Epithelial cell of proximal tubule (primary cell): ENCODE data around the gene SRRM4. TPM values are rescaled to one million over a fixed set of nuclear protein-coding genes. Genes with fewer than 3 reads are reported as not detected.
"Not testable (repeated sequence)": the region's sequence is repeated elsewhere in the genome, so short reads cannot be mapped to it uniquely, and the experiment has no call there.

Source experiments
- DNase-seq: peaks from one replicate; pipeline ENCODE4 v3.0.0-alpha.2; 2011; ENCODE audit warnings: low read depth
- H3K4me3 ChIP-seq: 2 replicates; pipeline ENCODE4 v1.5.1; 2011; ENCODE audit warnings: low read depth, mild to moderate bottlenecking, low read length
- total RNA-seq: library from RNA; depleted of rRNA; stranded (reverse); fragments of >200 nt; gene quantifications from 2 replicates; pipeline ENCODE4 v1.2.3, GENCODE V29; 2015
- TF ChIP-seq, protein P1 (sequence below): conservative IDR thresholded peaks from 2 replicates; pipeline ENCODE4 v1.5.1; 2012; ENCODE audit warnings: low read depth, mild to moderate bottlenecking, low read length

SRRM4 gene
- total RNA-seq, 1 donor from 2014 or later: under 0.01 TPM

GRCh38 chr12:118982984-118983761, 1.8 kb downstream of the SRRM4 start:
- H3K4me3 ChIP-seq: no peak overlapping the region
- TF ChIP-seq, protein P1, sequence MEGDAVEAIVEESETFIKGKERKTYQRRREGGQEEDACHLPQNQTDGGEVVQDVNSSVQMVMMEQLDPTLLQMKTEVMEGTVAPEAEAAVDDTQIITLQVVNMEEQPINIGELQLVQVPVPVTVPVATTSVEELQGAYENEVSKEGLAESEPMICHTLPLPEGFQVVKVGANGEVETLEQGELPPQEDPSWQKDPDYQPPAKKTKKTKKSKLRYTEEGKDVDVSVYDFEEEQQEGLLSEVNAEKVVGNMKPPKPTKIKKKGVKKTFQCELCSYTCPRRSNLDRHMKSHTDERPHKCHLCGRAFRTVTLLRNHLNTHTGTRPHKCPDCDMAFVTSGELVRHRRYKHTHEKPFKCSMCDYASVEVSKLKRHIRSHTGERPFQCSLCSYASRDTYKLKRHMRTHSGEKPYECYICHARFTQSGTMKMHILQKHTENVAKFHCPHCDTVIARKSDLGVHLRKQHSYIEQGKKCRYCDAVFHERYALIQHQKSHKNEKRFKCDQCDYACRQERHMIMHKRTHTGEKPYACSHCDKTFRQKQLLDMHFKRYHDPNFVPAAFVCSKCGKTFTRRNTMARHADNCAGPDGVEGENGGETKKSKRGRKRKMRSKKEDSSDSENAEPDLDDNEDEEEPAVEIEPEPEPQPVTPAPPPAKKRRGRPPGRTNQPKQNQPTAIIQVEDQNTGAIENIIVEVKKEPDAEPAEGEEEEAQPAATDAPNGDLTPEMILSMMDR: no peak
- DNase-seq: no peak

DNA sequence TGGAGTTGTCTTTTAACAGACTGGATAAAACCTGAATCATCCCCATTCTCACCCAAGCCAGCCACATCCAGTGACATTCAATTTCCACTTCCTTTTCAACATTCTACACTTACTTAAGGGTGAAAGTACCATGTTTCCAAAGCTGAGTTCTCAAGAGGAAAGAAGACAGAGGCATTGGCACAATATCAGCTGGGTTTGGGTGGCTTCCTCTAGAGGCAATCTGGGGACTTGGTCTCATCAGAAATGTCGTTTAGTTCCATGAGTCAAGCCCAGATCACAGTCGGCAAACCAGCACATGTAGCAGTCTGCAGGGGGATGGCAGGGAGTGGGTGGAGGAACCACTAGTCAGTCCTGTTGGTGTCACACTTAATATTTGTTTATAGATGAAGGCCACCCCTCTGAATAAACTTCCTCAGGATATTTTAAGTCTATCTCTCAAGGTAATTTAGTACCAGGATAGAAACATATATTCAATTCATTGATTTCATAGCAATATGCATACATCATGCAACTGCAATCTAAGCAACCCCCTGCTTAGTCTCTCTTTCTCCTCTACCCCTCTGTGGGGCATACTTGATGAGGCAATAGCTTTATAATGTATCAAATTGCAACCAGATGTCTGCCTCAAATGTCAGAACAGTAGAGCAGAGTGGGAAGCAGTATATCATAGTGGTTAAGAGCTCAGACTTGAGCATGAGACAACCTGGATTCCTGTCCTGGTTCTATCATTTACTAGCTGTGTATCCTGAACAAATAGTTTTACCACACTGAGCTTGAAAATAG, 3.0 kb downstream of the SRRM4 start:
- no peak overlapping the region for H3K4me3 ChIP-seq
- no peak for DNase-seq
- TF ChIP-seq, protein P1: no peak

GRCh38 chr12:118986050-118986449, 4.7 kb downstream of the SRRM4 start:
- DNase-seq: no peak
- TF ChIP-seq, protein P1: no peak
- no peak overlapping the region for H3K4me3 ChIP-seq

DNA sequence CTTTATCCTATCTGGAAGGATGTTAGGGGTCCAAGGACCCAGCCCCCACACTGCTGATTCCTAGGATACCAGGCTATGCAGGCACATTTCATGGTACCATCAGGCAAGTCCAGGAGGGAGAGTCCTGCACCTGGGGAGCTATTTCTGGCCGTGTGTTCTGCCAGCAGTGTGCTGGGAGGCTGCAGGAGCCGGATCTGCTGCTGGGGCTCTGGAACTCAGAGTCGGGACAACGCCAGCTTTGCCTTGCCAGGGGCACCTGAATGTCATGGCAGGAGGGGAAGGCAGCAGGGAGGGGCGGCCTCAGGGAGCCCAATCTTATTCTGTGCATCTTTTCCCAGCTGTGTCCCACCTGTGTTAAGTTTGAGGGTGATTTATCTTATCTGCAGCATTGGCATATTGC, 17.8 kb downstream of the SRRM4 start:
- no peak for DNase-seq
- no peak overlapping the region for H3K4me3 ChIP-seq
- TF ChIP-seq, protein P1: no peak

- DNase-seq: no peak
- no peak overlapping the region for H3K4me3 ChIP-seq
- TF ChIP-seq, protein P1: no peak
Measured at GRCh38 chr12:119005085-119005484, 23.7 kb downstream of the SRRM4 start.

DNA sequence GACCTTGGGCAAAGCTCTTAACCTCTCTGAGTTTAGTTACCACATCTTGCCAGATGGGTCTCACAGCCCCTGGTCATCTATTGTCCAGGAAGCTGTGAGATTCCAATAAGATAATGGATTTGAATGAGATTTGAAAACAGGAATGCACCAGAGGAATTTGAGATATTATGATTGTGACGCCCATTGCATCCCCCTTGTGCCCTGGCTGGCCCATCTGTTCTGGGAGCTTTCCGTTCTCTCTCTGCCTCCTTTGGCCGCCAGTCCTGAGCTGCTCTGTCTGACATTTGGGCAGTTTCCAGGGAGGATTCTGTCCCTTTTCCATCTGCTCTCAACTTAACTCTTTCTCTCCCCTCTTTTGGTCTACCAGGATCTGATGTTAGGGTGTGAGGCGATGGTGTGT, 24.6 kb downstream of the SRRM4 start:
- TF ChIP-seq, protein P1: no peak
- DNase-seq: no peak
- no peak overlapping the region for H3K4me3 ChIP-seq

DNA sequence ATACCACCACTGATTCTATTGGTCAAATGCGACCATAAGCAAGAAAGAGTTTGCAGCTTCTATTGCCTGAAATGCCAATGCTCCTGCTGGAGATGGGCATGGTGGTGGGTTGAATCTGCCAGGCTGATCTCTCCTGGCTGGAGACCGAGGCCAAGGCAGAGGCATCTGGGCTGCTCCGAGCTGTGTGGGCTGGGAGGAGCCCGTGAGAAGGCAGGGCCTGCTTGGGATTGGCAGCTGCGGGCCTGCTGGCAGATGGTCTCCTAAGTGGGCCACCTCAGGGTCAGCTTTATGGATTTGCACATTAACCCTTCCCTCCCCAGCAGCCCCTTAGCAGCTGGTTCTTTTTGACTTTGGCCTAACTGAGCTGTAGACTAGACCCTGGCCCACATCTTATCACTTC, 25.4 kb downstream of the SRRM4 start:
- no peak for DNase-seq
- TF ChIP-seq, protein P1: no peak

DNA sequence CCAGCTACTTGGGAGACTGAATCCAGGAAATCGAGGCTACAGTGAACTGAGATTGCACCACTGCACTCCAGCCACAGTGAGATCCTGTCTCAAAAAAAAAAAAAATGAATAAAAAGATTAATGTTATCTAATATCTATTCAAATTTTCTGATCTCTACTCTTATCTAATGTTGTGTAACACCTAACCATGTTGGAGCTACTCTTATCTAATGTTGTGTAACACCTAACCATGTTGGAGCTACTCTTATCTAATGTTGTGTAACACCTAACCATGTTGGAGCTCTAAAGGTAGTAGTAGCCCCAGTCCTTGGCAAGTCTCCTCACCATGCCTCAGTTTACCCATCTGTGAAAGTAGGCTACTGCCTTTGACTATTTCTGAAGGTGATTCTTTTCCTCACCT, 26.9 kb downstream of the SRRM4 start:
- DNase-seq: not testable (repeated sequence)

More for the DNA sequence above, 25.4 kb downstream of the SRRM4 start:
- H3K4me3 ChIP-seq: no peak overlapping the region

More for the DNA sequence above, 26.9 kb downstream of the SRRM4 start:
- H3K4me3 ChIP-seq: not testable (repeated sequence)
